GM23248 (cell line): Measurements from ENCODE around the gene WASHC1. TPM values are rescaled to one million over a fixed set of nuclear protein-coding genes. Genes with fewer than 3 reads are reported as not detected.
A peak's percentile ranks its signal among the peaks of the same experiment; 100 is the strongest.
"Not testable (repeated sequence)": the region's sequence is repeated elsewhere in the genome, so short reads cannot be mapped to it uniquely, and the experiment has no call there.

Experiments
- DNase-seq: peaks from one replicate; pipeline ENCODE4 v3.0.0-alpha.2; 2015
- H2AFZ ChIP-seq: fragments of 200-600 bp; sonication (generic); 2 replicates; pipeline ENCODE4 v1.6.1; 2016; ENCODE audit warnings: antibody characterized with exemption
- H3F3A ChIP-seq: fragments of 200-600 bp; sonication (generic); 2 replicates; pipeline ENCODE4 v1.6.1; 2016; ENCODE audit warnings: mild to moderate bottlenecking, antibody characterized with exemption, mixed run types; ENCODE audit not compliant: insufficient read depth
- H3K27ac ChIP-seq: fragments of 200-600 bp; sonication (generic); 2 replicates; pipeline ENCODE4 v1.5.1; 2016; ENCODE audit warnings: mild to moderate bottlenecking
- H3K27me3 ChIP-seq: fragments of 200-600 bp; sonication (generic); replicated peaks from 2 replicates; pipeline ENCODE4 v1.6.1; 2016; ENCODE audit warnings: mild to moderate bottlenecking; ENCODE audit not compliant: insufficient read depth
- H3K36me3 ChIP-seq: fragments of 200-600 bp; sonication (generic); 2 replicates; pipeline ENCODE4 v1.6.1; 2016; ENCODE audit warnings: low read depth, mild to moderate bottlenecking
- H3K4me1 ChIP-seq: fragments of 200-600 bp; sonication (generic); 2 replicates; pipeline ENCODE4 v1.6.1; 2016; ENCODE audit warnings: mild to moderate bottlenecking; ENCODE audit not compliant: insufficient read depth
- H3K4me2 ChIP-seq: fragments of 200-600 bp; sonication (generic); one replicate; pipeline ENCODE4 v1.6.1; 2016; ENCODE audit warnings: mild to moderate bottlenecking; ENCODE audit not compliant: unreplicated experiment
- H3K4me3 ChIP-seq: fragments of 200-600 bp; sonication (generic); 2 replicates; pipeline ENCODE4 v1.5.1; 2016; ENCODE audit warnings: mild to moderate bottlenecking
- H3K79me2 ChIP-seq: fragments of 200-600 bp; sonication (generic); 2 replicates; pipeline ENCODE4 v1.6.1; 2016; ENCODE audit warnings: mild to moderate bottlenecking; ENCODE audit not compliant: insufficient read depth
- H3K9ac ChIP-seq: fragments of 200-600 bp; sonication (generic); 2 replicates; pipeline ENCODE4 v1.6.1; 2016; ENCODE audit warnings: mild to moderate bottlenecking
- H3K9me2 ChIP-seq: fragments of 200-600 bp; sonication (generic); 2 replicates; pipeline ENCODE4 v1.6.1; 2016; ENCODE audit warnings: mixed run types, mild to moderate bottlenecking, moderate library complexity; ENCODE audit not compliant: insufficient read depth
- H3K9me3 ChIP-seq: fragments of 200-600 bp; sonication (generic); one replicate; pipeline ENCODE4 v1.6.1; 2017; ENCODE audit warnings: low read depth
- H4K20me1 ChIP-seq: fragments of 200-600 bp; sonication (generic); 2 replicates; pipeline ENCODE4 v1.6.0; 2016; ENCODE audit not compliant: insufficient read depth
- WGBS, 2 experiments: methylation state at CpG; one replicate each; pipeline ENCODE4 v1.1.6; 2015 to 2017; ENCODE audit warnings: low lambda C conversion rate in 2 of 2, low coverage in 1 of 2; ENCODE audit errors: missing lambda C conversion rate in 2 of 2; 5-methylcytosine and 5-hydroxymethylcytosine counted together
- in situ Hi-C: fragments of 300-500 bp; cut with MboI; formaldehyde crosslinking; loops from 2 replicates; pipeline ENCODE4 v1.15.0; 2020
- polyA plus RNA-seq: library from polyadenylated mRNA; unstranded; fragments of >200 nt; fragmentation: Nextera tagmentation; extraction: Ambion mirVana; gene quantifications from 2 replicates; pipeline ENCODE4 v1.2.1, GENCODE V29; 2016
- total RNA-seq: library from RNA; depleted of rRNA; stranded (reverse); fragments of >200 nt; shearing (Covaris generic); gene quantifications from 2 replicates; pipeline ENCODE4 v1.2.3, GENCODE V29; 2014; rRNA removed

WASHC1 gene, protein sequence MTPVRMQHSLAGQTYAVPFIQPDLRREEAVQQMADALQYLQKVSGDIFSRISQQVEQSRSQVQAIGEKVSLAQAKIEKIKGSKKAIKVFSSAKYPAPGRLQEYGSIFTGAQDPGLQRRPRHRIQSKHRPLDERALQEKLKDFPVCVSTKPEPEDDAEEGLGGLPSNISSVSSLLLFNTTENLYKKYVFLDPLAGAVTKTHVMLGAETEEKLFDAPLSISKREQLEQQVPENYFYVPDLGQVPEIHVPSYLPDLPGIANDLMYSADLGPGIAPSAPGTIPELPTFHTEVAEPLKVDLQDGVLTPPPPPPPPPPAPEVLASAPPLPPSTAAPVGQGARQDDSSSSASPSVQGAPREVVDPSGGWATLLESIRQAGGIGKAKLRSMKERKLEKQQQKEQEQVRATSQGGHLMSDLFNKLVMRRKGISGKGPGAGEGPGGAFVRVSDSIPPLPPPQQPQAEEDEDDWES
- total RNA-seq = 3.1 and 6.2 TPM in 2 replicates
- 7.7 and 9.0 TPM in 2 replicates for polyA plus RNA-seq

GRCh38 chr9:29356-29755 is at the start of gene WASHC1:
TSS of gene WASHC1 (minus strand) at chr9:29456. CDS start at chr9:24999, 4,457 bp downstream.
- in situ Hi-C loops = not testable (repeated sequence)
- no CpG with 5 or more reads among the region's 20 CpGs for WGBS, 2 experiments

GRCh38 chr9:78333-78732 is 49.1 kb upstream of the WASHC1 start:
- H3K9me3 ChIP-seq, H3K27me3 ChIP-seq, H2AFZ ChIP-seq, H3K9me2 ChIP-seq, H3K36me3 ChIP-seq, H3K4me2 ChIP-seq, H3K27ac ChIP-seq, H3K9ac ChIP-seq, H4K20me1 ChIP-seq, H3K4me3 ChIP-seq, H3K79me2 ChIP-seq, in situ Hi-C loops, H3F3A ChIP-seq: not testable (repeated sequence)
- WGBS, 2 experiments = 45 to 55% methylated on average over 3 of the region's 3 CpGs
- DNase-seq = peak; percentile 16
- H3K4me1 ChIP-seq = peaks cover 11% of the 10 kb centered on the region; the same call in 1 of the 2 replicates

More at GRCh38 chr9:29356-29755, at the start of gene WASHC1:
- H3K27me3 ChIP-seq, H3K4me2 ChIP-seq, H2AFZ ChIP-seq, H4K20me1 ChIP-seq, DNase-seq, H3K27ac ChIP-seq, H3K9me2 ChIP-seq, H3K9me3 ChIP-seq, H3K36me3 ChIP-seq, H3K4me1 ChIP-seq, H3K79me2 ChIP-seq, H3F3A ChIP-seq: not testable (repeated sequence)
- peak within 1 kb of the TSS; percentile 56 for H3K4me3 ChIP-seq
- peak within 1 kb of the TSS; percentile 62 for H3K9ac ChIP-seq

DNA sequence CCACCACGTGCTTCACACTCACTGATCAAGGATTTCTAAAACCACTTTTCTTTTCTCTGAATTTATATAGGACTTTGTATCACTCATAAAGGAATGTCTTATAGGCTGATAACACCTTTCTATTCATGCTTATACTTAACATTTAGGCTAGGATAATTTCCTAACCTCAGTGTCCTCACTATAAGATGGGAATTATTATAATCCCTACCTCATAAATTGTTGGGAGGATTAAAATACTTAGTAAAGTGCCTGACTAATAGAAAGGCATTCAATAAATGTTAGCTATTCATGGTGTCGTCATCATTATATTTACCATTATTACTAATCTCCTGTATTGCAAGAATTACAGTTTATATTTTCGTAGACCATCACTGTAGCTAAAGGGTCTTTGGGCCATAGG is 47.1 kb upstream of the WASHC1 start:
- H3K27ac ChIP-seq, in situ Hi-C loops, H4K20me1 ChIP-seq, H3K27me3 ChIP-seq, H3K9me2 ChIP-seq, H3K79me2 ChIP-seq, H3K4me3 ChIP-seq, H3K9ac ChIP-seq, H2AFZ ChIP-seq, H3K9me3 ChIP-seq, H3K4me2 ChIP-seq, H3K36me3 ChIP-seq, DNase-seq, H3F3A ChIP-seq: not testable (repeated sequence)
- WGBS, 2 experiments = 70 to 81% methylated on average over 3 of the region's 3 CpGs
- H3K4me1 ChIP-seq = peaks cover 11% of the 10 kb centered on the region; the same call in 1 of the 2 replicates

DNA sequence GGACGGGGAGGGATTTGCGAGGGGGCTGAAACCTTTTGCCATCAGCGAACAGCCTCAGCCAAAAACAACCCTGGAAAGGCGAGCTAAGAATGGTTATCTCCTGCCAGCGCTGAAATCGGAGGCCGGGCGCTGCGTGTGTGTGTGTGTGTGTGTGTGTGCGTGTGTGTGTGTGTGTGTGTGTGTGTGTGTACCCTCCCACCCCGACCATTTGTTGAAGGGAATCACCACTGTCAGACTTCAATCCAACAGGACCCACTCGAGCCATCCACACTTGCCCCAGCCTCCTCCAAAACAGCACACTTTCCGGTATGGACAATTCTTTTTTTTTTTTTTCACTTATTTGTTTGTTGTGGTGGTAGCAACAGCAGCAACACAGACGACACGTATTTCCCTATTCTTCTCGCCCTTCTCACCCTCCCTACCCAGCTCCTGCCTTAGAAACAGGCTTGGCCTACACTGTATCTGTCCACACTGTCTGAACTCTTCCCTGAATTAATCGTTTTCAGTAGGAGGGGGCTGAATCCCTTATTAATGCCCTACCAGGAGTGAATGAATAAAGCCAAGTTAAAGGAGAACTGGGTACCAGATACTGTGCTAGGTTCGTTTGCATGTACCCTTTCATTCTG is 44.8 kb upstream of the WASHC1 start:
- H3K36me3 ChIP-seq, H3K9me3 ChIP-seq, H3K79me2 ChIP-seq, in situ Hi-C loops, H3F3A ChIP-seq, H3K9me2 ChIP-seq, H3K27me3 ChIP-seq, H4K20me1 ChIP-seq: not testable (repeated sequence)
- H3K4me1 ChIP-seq = peaks cover 11% of the 10 kb centered on the region; the same call in 1 of the 2 replicates
- peak overlapping the region; percentile 56 for H3K4me2 ChIP-seq
- H3K9ac ChIP-seq = peak overlapping the region; percentile 70
- peak overlapping the region; percentile 68 for H3K4me3 ChIP-seq
- 13 to 15% methylated on average over 11 to 18 of the region's 18 CpGs for WGBS, 2 experiments
- peak; percentile 22 for DNase-seq
- H2AFZ ChIP-seq = peak overlapping the region; percentile 73
- peak overlapping the region; percentile 53 for H3K27ac ChIP-seq

GRCh38 chr9:73076-73899 is 44.0 kb upstream of the WASHC1 start:
- WGBS, 2 experiments = 2% methylated on average over 27 to 28 of the region's 109 CpGs

GRCh38 chr9:63031-63629 is 33.9 kb upstream of the WASHC1 start:
- H3K9me2 ChIP-seq, in situ Hi-C loops, H3F3A ChIP-seq, H3K9me3 ChIP-seq, H3K27ac ChIP-seq, H3K9ac ChIP-seq, H3K4me2 ChIP-seq, H3K4me3 ChIP-seq, H3K27me3 ChIP-seq, H3K4me1 ChIP-seq, H3K36me3 ChIP-seq, H3K79me2 ChIP-seq, H4K20me1 ChIP-seq: not testable (repeated sequence)
- WGBS, 2 experiments = 22 to 29% methylated on average over 9 to 10 of the region's 10 CpGs
- peak overlapping the region; percentile 29; the same call in 1 of the 2 replicates for H2AFZ ChIP-seq
- peak; percentile 7 for DNase-seq

More at GRCh38 chr9:73076-73899, 44.0 kb upstream of the WASHC1 start:
- H3K4me1 ChIP-seq, H3K9me3 ChIP-seq, H3K9me2 ChIP-seq, in situ Hi-C loops, H4K20me1 ChIP-seq, H3K27me3 ChIP-seq, H3K79me2 ChIP-seq, H3K36me3 ChIP-seq, H3F3A ChIP-seq: not testable (repeated sequence)
- peak overlapping the region; percentile 70 for H3K9ac ChIP-seq
- peak; percentile 71 for DNase-seq
- H3K4me2 ChIP-seq = peak overlapping the region; percentile 56
- H3K4me3 ChIP-seq = peak overlapping the region; percentile 68
- peak overlapping the region; percentile 19 for H3K27ac ChIP-seq
- peak overlapping the region; percentile 73 for H2AFZ ChIP-seq

- H2AFZ ChIP-seq, H3K9me2 ChIP-seq, H3K36me3 ChIP-seq, H3K27me3 ChIP-seq, H4K20me1 ChIP-seq, H3K9ac ChIP-seq, H3K27ac ChIP-seq, H3K4me2 ChIP-seq, H3K4me3 ChIP-seq, H3K79me2 ChIP-seq, H3K9me3 ChIP-seq, H3K4me1 ChIP-seq, in situ Hi-C loops, H3F3A ChIP-seq: not testable (repeated sequence)
- peak; percentile 62 for DNase-seq
- 0 to 3% methylated on average over 2 of the region's 2 CpGs for WGBS, 2 experiments
These were observed 23.4 kb upstream of the WASHC1 start for GRCh38 chr9:52678-53077.
